ENCODE data around the gene PDZRN3. TPM values are rescaled to one million over a fixed set of nuclear protein-coding genes. Genes with fewer than 3 reads are reported as not detected.
A peak's percentile ranks its signal among the peaks of the same experiment; 100 is the strongest.

Gene PDZRN3
- total RNA-seq, 1 donor from 2014 or later, result 19.8 TPM

DNA sequence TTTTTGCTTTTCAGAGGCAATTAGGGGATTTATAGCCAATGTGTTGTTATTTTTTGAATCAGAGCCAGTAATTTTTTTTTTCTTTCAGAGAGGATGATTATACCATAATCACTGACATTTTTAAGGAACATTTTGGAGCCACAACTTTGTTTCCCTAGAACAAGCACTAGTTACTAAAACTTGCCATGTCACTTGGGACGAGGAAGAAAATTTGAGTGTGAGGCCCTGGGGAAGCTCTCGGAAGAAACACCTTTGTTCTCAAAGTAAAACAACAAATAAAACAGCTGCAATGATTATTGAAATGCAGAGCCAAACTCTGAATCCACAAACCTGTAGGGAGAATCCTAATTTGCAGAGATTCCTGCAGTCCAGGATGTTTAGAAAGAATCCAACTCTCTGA, 69.7 kb downstream of the PDZRN3 start:
- H3K27ac ChIP-seq (ENCODE audit: low read depth, low read length), result no peak overlapping the region
- H2AFZ ChIP-seq (ENCODE audit: low read depth, low read length), result no peak overlapping the region
- Mint-ChIP-seq H3K36me3 (ENCODE audit: low read depth, unreplicated experiment) (peaks cover 5% of the 10 kb centered on the region), H3K9me3 (ENCODE audit: unreplicated experiment) (no peaks in the 10 kb centered on the region), H3K27ac (ENCODE audit: unreplicated experiment) (no peak overlapping the region), H3K4me3 (ENCODE audit: unreplicated experiment) (no peak overlapping the region), H3K27me3 (ENCODE audit: low read depth, unreplicated experiment) (no peaks in the 10 kb centered on the region), H3K4me1 (ENCODE audit: low read depth, unreplicated experiment) (peaks cover 50% of the 10 kb centered on the region)
- no peaks in the 10 kb centered on the region for H4K20me1 ChIP-seq (ENCODE audit: insufficient read depth, low read length)
- H3K4me2 ChIP-seq (ENCODE audit: low read length), result no peak overlapping the region
- FAIRE-seq (no peak), DNase-seq (ENCODE audit: low read depth) (no peak)
- H3K4me3 ChIP-seq (ENCODE audit: insufficient read depth, low read depth, low read length), result no peak overlapping the region
- H3K4me1 ChIP-seq (ENCODE audit: insufficient read depth, low read length), result no peaks in the 10 kb centered on the region
- H3K9me3 ChIP-seq (ENCODE audit: insufficient read depth, low read depth, low read length), result no peaks in the 10 kb centered on the region
- H3K9ac ChIP-seq (ENCODE audit: low read length), result no peak overlapping the region
- H3K79me2 ChIP-seq (ENCODE audit: insufficient read depth, low read length), result no peaks in the 10 kb centered on the region
- TF ChIP-seq, protein P1, sequence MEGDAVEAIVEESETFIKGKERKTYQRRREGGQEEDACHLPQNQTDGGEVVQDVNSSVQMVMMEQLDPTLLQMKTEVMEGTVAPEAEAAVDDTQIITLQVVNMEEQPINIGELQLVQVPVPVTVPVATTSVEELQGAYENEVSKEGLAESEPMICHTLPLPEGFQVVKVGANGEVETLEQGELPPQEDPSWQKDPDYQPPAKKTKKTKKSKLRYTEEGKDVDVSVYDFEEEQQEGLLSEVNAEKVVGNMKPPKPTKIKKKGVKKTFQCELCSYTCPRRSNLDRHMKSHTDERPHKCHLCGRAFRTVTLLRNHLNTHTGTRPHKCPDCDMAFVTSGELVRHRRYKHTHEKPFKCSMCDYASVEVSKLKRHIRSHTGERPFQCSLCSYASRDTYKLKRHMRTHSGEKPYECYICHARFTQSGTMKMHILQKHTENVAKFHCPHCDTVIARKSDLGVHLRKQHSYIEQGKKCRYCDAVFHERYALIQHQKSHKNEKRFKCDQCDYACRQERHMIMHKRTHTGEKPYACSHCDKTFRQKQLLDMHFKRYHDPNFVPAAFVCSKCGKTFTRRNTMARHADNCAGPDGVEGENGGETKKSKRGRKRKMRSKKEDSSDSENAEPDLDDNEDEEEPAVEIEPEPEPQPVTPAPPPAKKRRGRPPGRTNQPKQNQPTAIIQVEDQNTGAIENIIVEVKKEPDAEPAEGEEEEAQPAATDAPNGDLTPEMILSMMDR (IDR thresholded peaks at IDR 0.05; ENCODE audit: insufficient read depth, low read depth, low read length), result no peak
- TF ChIP-seq EZH2 (IDR thresholded peaks at IDR 0.05; ENCODE audit: insufficient read depth, low read length), result no peak
- no peaks in the 10 kb centered on the region for H3K36me3 ChIP-seq (ENCODE audit: insufficient read depth, low read length)
- H3K27me3 ChIP-seq (ENCODE audit: insufficient read depth, low read length), result no peaks in the 10 kb centered on the region

DNA sequence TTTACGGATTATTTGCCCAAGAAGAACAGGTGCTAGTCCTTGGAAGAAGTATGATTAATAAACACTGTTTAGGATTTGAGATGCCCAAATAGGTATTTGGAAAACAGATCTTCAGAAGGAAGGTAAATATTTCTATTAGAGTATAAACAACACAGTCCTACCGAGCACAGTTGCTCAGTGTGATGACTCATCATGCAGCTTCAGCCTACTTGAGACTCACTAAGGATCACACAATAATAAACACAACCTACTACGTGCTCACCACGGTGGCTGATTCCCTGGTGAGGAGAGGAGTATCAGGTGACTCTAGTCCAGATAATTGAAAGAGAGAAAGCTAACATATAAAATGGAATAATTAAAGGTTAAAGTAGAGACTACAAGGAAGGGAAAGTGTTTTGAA, 72.0 kb downstream of the PDZRN3 start:
- peaks cover 55% of the 10 kb centered on the region for H3K4me1 Mint-ChIP-seq (ENCODE audit: low read depth, unreplicated experiment)
- peak; percentile 32 for FAIRE-seq
- H3K79me2 ChIP-seq (ENCODE audit: insufficient read depth, low read length), result no peaks in the 10 kb centered on the region

DNA sequence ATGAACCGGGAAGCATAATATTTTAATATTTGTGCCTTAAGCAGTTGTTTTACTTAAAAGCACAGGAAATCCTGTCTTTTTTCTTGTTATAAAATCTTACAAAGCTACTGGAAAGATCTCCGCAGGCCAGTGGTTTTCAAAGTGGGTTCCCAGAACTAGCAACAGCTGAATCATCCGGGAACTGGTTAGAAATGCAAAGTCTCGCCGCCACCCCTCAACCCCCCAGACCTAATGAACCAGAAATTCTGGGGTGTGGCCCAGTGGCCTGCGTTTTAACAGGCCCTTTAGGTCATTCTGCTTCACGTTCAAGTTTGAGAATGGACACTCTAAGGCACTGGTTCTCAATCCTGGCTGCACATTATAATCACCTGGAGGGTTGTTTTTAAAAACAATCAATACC, 74.7 kb downstream of the PDZRN3 start:
- no peak overlapping the region for H3K27ac ChIP-seq (ENCODE audit: low read depth, low read length)
- H3K36me3 ChIP-seq (ENCODE audit: insufficient read depth, low read length), result no peaks in the 10 kb centered on the region
- no peak overlapping the region for H3K9ac ChIP-seq (ENCODE audit: low read length)
- H3K4me2 ChIP-seq (ENCODE audit: low read length), result no peak overlapping the region
- H3K9me3 ChIP-seq (ENCODE audit: insufficient read depth, low read depth, low read length), result no peaks in the 10 kb centered on the region
- H3K27ac Mint-ChIP-seq (ENCODE audit: unreplicated experiment), result peak overlapping the region; percentile 73
- DNase-seq (ENCODE audit: low read depth), result peak; percentile 41
- H3K9me3 Mint-ChIP-seq (ENCODE audit: unreplicated experiment), result no peaks in the 10 kb centered on the region
- peaks cover 22% of the 10 kb centered on the region for H3K4me1 ChIP-seq (ENCODE audit: insufficient read depth, low read length)
- no peaks in the 10 kb centered on the region for H4K20me1 ChIP-seq (ENCODE audit: insufficient read depth, low read length)
- H3K4me3 Mint-ChIP-seq (ENCODE audit: unreplicated experiment), result no peak overlapping the region
- H3K36me3 Mint-ChIP-seq (ENCODE audit: low read depth, unreplicated experiment), result peaks cover 6% of the 10 kb centered on the region
- TF ChIP-seq, protein P1 (IDR thresholded peaks at IDR 0.05; ENCODE audit: insufficient read depth, low read depth, low read length), result no peak
- TF ChIP-seq EZH2 (IDR thresholded peaks at IDR 0.05; ENCODE audit: insufficient read depth, low read length), result no peak
- H3K27me3 ChIP-seq (ENCODE audit: insufficient read depth, low read length), result no peaks in the 10 kb centered on the region
- H3K4me1 Mint-ChIP-seq (ENCODE audit: low read depth, unreplicated experiment), result peaks cover 66% of the 10 kb centered on the region
- H3K79me2 ChIP-seq (ENCODE audit: insufficient read depth, low read length), result no peaks in the 10 kb centered on the region
- H2AFZ ChIP-seq (ENCODE audit: low read depth, low read length), result no peak overlapping the region
- FAIRE-seq, result no peak
- H3K4me3 ChIP-seq (ENCODE audit: insufficient read depth, low read depth, low read length), result no peak overlapping the region
- no peaks in the 10 kb centered on the region for H3K27me3 Mint-ChIP-seq (ENCODE audit: low read depth, unreplicated experiment)

More for the DNA sequence above, 72.0 kb downstream of the PDZRN3 start:
- Histone ChIP-seq H3K4me2 (ENCODE audit: low read length) (no peak overlapping the region), H4K20me1 (ENCODE audit: insufficient read depth, low read length) (no peaks in the 10 kb centered on the region), H3K4me1 (ENCODE audit: insufficient read depth, low read length) (peaks cover 6% of the 10 kb centered on the region), H3K9ac (ENCODE audit: low read length) (no peak overlapping the region), H3K27ac (ENCODE audit: low read depth, low read length) (no peak overlapping the region), H3K27me3 (ENCODE audit: insufficient read depth, low read length) (no peaks in the 10 kb centered on the region), H2AFZ (ENCODE audit: low read depth, low read length) (no peak overlapping the region), H3K9me3 (ENCODE audit: insufficient read depth, low read depth, low read length) (no peaks in the 10 kb centered on the region), H3K36me3 (ENCODE audit: insufficient read depth, low read length) (no peaks in the 10 kb centered on the region), H3K4me3 (ENCODE audit: insufficient read depth, low read depth, low read length) (no peak overlapping the region)
- peak; percentile 56 for DNase-seq (ENCODE audit: low read depth)
- no peak for TF ChIP-seq EZH2 (IDR thresholded peaks at IDR 0.05; ENCODE audit: insufficient read depth, low read length)
- TF ChIP-seq, protein P1 (IDR thresholded peaks at IDR 0.05; ENCODE audit: insufficient read depth, low read depth, low read length), result no peak
- H3K27me3 Mint-ChIP-seq (ENCODE audit: low read depth, unreplicated experiment), result no peaks in the 10 kb centered on the region
- H3K27ac Mint-ChIP-seq (ENCODE audit: unreplicated experiment), result no peak overlapping the region
- peaks cover 3% of the 10 kb centered on the region for H3K36me3 Mint-ChIP-seq (ENCODE audit: low read depth, unreplicated experiment)
- no peaks in the 10 kb centered on the region for H3K9me3 Mint-ChIP-seq (ENCODE audit: unreplicated experiment)
- peak overlapping the region; percentile 23 for H3K4me3 Mint-ChIP-seq (ENCODE audit: unreplicated experiment)

All from astrocyte (in vitro differentiated cells and primary cell).